Ammon's horn (tissue), 1 donor: Measurements from ENCODE around the gene PCSK4.
"Not testable (repeated sequence)": the region's sequence is repeated elsewhere in the genome, so short reads cannot be mapped to it uniquely, and the experiment has no call there.

Source experiments
- DNase-seq: peaks from one replicate; pipeline ENCODE4 v3.0.0-alpha.2; 2016; ENCODE audit warnings: low spot score

Gene PCSK4

DNA sequence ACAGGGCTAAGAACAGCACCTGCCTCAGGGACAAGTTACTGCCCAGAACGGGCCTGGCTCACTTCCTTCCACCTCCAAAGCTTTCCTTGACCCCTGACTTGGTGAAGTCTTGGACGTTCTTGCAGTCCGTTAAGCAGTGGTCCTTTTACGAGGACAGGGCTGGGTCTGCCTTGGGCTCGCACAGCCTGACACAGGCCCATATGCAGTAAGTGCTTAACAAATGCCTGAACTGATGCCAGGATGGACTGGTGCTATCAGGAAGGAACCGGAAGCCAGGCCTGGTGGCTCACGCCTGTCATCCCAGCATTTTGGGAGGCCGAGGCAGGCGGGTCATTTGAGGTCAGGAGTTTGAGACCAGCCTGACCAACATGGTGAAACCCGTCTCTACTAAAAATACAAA, 31.9 kb upstream of the PCSK4 start:
- no peak for DNase-seq

DNA sequence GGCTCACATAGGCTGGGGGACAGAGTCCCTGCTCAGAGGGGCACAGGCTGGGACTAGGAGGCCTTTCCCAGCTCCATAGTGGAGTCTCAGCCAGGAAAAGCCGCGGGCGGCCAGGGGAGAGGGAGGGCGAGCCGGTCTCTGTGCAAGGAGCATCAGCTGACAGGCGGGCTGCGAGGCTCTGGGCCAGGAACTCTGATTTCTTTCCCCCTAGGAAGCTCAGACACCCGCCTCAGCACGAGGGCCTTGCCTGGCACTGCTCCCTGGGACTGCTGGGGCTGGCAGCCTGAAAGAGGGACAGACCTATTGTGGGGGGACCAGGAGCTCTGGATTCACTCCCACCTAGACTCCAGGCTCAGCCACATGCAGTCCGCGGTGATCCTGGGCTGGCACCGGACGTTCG, 31.5 kb upstream of the PCSK4 start:
- DNase-seq = peak; percentile 74

DNA sequence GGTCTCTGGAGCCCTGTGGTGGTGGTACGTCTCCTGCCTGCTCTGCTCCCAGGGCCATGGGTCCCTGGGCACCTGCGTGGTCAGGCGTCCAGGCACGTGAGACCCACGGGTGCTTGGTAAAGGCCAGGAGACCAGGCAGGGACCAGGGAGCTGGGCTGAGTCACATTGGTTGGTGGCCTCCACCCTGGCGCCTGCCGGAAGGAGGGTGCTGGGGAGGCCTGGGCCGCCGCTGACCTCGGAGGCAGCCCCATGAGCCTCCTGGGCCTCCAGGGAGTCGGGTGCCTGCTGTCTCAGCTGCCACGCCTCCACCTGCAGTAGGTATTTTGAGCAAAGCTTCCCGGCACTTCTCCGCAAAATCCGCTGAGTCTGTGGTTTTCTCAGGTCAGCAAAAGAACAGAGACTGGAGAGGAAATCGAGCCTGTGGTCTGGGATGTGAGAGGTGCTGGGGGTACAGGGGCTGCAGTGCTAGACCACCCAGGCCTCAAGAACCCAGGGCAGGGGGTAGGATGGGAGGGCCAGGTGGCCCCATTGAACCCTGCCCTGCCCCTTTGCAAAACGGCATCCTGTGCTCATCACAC, 30.1 kb upstream of the PCSK4 start:
- no peak for DNase-seq

DNA sequence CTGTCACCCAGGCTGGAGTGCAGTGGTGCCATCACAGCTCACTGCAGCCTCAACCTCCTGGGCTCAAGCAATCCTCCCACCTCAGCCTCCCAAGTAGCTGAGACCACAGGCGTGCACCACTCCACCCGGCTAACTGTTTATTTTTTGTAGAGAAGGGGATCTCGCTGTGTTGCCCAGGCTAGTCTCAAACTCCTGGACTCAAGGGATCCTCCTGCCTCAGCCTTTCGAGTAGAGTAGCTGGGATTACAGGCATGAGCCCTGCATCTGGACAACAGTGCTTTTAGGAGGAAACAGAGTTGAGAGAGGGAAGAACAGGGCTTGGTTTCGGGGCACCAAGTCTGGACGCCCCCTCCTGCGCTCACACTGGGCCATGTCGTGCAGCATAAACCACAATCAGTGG, 29.7 kb upstream of the PCSK4 start:
- not testable (repeated sequence) for DNase-seq

DNA sequence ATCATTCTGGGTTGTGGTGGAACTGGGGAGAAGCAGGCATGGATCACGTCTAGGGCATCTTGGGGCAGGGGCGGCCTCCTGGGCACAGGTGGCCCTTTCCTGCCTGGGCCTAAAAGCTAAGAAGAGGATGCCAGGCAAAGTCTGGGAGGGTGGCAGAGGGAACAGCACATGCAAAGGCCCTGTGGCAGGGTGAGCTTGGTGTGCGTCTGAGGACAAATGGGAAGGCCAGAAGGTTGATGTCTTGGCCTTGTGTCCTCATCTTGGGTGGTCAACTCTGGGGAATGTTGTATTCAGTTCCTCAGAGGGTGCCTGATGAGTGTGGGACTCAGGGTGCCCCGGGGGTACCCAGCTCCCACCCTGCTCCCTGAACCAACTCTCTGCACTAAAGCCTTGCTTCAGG, 28.3 kb upstream of the PCSK4 start:
- no peak for DNase-seq

DNA sequence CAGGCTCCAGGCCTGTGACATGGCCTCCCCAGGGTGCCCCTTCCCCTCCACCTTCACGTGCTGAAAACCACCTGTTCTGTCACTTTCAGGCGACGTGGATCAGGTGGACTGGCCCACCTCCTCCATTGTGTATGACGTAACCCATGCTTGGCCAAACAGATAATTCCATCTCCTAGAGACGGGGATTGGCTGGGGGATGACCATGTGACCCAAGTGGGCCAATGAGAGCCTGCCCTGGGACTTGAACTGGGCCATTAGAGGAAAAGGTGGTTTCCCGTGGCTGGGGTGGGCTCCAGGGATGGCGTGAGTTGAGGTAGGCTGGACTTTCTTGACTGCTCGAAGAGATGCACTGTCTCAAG, 26.2 kb upstream of the PCSK4 start:
- DNase-seq = no peak

DNA sequence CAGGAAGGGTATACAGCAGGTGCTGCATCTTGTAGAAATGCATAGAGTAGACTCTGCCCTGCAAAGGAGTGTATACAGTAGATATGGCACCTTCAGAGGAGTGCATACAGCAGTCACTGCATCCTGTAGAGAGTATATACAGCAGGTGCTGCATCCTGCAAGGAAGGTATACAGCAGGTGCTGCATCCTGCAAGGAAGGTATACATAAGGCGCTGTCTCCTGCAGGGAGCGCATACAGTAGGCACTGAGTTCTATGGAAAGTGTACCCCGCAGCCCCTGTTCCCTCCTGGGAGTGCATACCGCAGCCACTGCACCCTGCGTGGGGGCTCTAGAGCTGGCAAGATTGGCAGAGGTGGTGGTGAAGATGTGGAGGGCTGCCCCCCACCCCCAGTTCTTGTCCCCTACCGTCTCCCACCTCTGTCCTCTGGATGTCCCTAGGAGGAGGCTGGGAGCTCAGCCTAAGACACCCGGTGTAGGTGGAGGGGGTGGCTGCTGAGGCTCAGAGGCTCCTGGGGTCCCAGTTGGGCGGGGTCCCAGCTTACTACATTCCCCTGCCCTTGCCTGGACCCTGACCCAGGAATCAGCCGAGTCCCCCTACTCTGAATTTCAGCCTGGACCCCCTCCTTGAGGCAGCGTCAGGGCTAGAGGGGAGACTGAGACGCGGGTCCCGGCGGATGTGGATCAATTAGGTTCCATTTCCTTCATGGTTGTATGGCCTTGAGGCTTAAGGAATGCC, 25.0 kb upstream of the PCSK4 start:
- no peak for DNase-seq

DNA sequence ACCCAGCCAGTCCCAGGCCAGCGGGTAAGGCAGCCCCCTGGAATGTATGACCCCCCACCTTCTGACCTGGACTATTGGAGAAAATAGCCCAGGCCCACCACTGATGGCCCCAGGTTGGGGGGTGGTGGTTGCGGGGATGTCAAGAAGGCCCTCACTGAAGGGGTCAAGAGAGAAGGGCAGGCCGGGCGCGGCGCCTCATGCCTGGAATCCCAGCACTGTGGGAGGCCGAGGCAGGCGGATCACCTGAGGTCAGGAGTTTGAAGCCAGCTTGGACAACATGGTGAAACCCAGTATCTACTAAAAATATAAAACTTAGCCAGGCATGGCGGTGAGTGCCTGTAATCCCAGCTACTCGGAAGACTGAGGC, 24.1 kb upstream of the PCSK4 start:
- no peak for DNase-seq

DNA sequence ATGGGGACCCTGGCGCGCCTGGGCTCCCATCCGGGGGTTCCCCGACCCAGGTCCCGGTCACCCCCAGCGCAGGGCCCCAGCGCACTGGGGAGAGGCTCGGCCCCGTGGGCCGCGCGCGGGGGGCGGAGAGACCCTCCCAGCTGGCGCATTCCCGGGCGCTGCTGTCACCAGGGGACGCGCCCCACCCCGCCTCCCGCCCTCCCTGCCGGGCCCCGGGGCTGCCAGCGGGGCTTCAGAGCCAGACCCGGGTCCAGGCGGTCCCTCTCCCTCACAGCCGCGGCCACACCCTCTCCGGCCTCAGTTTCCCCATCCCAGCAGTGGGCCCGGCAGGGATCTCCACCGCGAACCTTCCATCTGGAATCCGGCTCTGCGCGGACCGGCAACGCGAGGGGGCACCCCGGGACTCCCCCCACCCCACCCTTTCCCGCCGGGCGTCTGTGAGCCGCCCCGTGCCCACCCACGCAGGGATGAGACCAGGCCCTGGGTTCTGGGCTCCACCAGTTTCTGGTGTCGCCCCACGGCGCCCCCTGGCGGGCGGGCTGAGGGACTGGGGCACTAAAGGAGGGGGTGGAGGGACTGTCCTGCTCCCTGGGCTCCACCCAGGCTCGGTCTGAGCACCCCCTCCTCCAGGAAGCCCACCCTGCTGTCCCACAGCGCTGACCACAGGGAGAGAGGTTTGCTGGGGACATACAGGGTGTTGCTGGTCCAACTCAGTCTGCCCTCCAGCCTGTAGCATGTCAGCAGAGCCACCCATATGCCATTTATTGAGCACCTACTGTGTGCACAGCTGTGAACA, 23.5 kb upstream of the PCSK4 start:
- DNase-seq = no peak

DNA sequence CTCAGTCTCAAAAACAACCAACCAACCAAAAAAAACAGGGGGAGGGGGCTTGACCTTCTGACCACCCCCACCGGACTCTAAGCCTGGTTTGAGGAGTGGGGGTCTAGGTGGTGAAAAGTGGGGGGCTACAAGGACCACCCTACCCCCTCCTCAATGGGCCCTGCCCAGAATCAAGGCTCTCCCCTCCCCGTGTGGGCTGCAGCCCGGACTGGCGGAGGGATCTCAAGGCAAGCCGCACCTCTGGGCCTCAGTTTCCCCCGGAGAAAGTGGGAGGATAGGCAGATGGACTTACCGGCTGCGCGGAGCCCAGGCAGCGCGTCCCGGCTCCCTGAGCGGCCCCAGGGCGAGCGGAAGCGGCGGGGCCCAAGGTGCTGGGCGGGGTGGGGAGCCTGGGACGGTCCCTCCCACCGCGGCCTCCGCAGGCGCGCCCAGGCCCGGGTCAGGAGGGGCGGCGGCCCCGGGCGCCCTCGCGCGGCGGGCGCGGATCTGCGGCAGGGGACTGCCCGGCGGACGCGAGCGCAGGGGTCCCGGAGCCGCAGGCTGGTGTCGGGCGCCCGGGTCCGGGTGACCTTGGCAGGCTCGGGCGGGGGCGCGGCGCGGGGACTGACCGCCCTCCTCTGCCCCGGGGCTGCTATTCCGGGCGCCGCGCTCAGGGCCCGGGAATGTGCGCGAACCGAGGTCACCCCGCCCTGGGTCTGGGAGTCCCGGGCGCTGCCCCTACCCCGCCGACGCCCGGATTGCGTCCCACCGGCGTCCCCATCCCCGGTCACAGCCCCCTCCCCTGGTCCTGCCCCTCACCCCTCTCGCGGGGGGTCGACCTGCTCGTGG, 22.7 kb upstream of the PCSK4 start, which contains the start of gene ADAMTSL5:
ADAMTSL5 (minus strand) TSS at position 349 of the 828 bp plus-strand sequence. CDS start 2,076 bp downstream, outside the sequence.
- no peak for DNase-seq

DNA sequence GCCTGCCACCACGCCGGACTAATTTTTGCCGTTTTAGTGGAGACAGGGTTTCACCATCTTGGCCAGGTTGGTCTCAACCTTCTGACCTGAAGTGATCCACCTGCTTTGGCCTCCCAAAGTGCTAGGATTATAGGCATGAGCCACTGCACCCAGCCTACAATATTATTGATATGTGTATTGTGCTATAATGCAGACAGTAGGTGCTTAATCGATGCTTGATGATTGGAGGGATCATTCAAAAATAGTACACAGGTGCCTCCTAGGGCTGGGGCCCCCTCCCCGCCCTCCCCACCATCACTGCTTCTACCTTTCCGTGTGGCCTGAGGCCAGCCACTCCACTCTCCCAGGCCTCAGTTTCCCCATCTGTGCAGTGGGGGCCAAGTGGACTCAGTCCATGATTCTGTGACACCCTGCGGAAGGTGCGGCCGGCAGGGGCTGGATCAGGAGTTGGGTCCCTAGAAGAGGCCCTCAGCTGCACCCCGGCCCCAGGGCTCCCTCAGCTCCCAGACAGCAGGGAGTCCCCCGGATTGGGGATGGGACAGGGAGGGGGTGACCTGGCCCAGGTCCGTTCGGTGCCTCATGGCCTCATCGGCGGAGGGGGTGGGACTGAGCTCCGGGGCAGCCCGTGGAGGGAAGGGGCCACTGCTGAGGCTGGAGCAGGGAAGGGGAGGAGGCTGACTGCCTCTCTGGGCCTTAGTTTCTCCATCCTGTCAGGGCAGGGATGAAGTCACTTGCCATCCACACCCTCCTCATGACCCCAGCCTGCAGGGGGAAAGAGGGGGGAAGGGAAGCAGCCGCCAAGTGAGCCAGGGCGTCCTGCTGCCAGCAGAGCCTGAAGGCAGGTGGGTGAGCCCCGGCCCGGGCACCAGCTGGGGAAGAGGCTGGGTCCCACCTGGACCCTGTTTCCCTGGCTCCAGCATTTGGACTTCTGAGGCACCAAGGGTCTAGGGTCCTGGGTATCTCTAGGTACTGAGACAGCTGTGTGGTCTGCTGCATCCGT, 21.5 kb upstream of the PCSK4 start:
- no peak for DNase-seq

DNA sequence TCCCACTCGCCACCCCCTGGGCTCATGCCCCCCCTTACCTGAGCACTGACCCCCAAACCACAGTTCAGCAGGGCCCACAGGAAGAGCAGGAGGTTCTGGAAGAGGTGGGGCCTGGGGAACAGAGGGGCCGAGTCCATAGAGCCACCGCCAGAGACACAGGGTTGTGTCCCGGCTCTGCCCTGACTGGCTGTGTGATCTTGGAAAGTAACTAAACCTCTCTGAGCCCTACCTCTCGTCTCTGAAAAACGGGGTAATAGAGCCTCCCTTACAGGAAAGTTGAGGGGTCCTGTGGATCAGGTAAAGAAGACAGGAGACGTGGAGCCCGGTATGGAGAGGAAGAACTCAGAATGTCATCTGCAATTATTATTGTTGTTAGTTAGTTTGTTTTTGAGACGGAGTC, 20.7 kb upstream of the PCSK4 start:
- DNase-seq = no peak

DNA sequence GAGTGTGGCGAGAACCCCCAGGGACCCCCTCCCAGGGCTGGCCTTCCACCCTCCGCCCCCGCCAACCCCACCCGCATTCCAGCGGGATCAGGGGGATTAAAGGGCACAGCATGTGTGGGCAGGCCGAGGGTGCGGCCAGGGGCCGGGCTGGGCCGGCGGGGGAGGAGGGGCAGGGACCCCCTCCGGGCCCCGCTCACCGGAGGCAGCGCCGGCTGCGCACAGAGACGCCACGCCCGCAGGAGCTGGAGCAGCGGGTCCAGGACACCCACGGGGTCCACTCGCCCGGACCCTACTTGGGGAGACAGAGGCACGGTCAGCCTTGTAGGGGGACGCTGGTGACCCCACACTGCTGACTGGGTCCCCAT, 20.3 kb upstream of the PCSK4 start:
- DNase-seq = no peak

DNA sequence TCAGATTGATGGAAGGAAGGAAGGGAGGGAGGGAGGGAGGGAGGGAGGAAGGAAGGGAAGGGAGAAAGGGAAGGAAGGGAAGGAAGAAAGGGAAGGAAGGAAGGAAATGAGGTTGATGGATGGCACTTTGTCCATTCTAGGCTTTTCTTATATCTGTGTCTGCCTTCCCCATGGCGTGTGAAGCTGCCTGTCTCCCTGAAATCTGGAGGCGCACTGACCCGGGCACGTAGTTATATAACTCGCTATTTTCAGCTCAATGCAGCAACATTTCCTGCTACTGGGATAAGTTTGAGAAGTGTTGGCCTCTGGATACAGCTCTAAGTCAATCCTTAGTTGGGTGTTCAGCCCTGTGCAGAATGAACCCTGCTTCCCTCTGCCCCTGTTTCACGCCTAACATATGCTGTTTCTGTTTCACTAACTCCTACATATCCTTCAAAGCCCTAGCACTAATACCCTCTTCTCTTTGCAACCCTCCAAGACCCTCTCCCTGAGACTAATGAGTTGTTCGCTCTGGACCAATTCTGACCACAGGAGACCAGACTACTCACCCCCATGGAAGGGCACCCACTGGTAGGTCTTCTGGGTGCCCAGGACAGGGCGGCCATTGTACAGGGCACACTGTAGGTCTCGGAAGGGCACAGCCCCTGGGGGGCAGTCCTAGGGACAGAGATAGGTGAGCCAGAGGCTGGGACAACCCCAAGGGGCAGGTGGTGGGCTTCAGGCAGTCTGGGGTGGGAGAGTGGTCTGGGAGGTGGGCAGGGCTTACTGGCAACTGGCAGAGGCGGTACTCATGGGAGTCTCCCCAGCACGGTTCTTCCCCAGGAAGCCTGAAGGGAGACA, 19.7 kb upstream of the PCSK4 start:
- DNase-seq = no peak

DNA sequence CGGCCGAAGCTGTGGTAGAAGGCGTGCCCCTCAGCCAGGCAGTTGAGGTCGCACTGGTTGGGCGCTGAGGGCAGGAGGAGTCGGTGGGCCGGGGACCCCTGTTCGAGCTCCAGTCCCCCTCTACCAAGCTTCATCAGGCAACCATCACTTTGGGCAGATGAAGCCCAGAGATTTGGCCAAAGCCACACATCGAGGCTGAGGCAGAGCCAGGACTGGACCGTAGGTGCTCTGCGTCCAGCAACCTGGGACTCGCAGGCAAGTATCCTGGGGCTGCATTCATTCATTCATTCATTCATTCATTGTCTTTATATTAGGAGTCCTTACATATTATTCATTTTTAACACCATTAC, 18.3 kb upstream of the PCSK4 start:
- DNase-seq = no peak

DNA sequence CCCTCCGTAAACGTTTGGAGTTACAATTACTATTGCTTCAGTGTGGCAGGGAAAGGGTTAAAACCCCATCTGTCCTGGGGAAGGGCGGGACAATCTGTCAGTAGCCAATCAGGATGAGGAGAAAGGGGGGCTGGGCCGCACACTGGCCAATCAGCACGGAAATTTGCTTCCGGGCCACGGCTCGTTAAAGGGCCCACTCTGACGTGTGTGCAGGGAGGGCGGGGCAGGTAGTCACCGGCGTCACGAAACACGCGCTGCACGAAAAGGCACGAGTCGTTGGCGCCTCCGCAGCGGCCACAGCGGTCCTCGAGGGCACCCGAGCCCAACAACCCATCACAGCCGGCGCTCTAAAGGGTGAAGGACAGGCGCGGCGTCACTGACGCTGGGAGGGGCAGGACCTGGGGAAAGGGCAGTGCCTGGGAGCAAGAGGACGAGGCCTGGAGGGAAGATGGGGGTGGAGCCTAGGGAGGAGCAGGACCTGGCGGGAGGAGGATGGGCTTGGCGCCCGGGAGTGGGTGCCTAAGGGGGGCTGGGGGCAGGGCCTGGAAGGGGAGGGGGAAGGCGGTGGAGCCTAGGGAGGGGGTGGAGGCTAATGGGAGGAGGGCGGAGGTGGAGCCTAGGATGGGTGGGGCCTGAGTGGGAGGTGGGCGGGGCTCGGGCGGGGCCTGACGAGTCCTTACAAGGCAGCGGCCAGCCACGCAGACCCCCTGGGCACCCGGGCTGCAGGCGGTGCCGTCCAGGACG, 17.8 kb upstream of the PCSK4 start:
- DNase-seq = peak; percentile 96

DNA sequence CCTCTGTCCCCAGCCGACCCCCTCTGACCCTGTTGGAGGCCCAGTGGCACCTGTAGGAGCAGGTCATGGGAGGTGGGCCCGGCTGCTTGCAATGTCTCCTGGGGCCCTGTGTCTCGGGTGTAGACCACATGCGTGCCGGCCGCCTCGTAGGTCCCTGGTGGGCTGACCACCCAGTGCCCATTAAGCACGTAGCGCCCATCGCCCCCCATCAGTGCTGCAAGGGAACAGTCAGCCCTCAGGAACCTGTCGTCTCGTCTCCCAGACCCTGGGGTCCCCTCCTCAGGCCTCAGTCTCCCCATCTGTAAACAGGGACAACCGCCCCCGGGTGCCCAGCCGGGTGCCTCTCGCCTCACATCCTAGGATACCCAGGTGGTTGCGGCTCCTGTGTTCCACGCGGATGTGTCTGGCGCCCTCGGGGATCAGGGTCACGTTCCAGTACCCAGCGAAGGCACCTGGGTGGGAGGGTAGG, 17.1 kb upstream of the PCSK4 start:
- no peak for DNase-seq

DNA sequence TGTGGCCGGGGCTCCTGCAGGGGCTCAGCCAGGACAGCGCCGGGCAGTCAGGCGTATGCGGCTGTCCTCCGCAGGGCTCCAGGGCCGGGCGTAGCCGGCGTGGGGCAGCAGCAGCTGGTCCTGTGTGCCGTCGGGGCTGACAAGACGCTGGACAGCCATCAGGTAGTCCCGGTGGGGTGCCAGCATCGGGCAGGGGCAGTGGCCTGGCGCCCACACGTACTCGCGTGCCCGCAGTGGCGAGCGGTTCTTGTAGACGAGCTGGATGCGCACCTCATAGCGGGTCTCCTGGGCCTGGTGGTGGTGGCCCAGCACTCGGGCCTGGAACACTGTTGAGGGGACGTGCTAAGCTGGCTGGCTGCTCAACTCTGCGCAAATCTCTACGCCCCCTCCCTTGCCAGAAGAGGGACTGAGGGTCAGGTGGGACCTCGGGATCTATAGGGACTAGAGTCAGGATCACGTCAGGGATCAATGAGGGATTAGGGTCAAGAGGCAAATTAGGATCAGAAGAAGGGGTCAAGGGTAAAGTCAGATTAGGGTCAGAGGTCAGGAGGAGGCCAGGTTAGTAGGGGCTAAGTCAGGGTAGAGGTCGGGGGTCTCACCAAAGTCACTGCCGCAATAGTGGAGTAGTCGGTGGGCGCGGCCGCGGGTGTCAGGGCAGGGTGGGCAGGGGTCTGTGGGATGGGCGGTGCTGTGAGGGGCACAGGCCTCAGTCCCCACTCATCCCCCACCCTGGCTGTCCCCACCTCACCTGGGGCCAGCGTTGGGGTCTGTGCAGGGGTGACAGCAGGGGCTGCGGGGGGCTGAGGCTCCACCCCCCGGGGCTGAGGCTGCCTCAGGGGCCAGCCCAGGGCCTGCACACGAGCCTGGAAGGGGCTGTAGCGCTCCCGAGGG, 16.1 kb upstream of the PCSK4 start:
- no peak for DNase-seq

DNA sequence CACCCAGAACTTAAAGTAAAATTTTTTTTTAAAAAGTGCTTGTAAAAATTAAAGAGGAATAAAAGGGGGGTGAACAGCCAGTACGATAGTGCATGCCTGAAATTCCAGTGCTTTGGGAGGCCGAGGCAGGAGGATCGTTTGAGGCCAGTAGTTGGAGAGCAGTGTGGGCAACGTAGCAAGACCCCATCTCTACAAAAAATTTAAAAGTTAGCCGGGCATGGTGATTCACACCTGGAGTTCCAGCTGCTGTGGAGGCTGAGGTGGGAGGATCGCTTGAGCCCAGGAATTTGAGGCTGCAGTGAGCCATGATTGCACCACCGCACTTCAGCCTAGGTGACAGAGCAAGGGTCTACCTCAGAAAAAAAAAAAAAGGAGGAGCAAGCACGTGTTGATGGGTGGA, 14.9 kb upstream of the PCSK4 start:
- DNase-seq = no peak
